NCI-H69 (cell line): ENCODE results near the gene VKORC1.
"Not testable (repeated sequence)": the region's sequence is repeated elsewhere in the genome, so short reads cannot be mapped to it uniquely, and the experiment has no call there.

Experiments used
- DNase-seq: peaks from one replicate; lab custom pipeline; 2025; lab: John Stamatoyannopoulos, UW

VKORC1 gene

DNA sequence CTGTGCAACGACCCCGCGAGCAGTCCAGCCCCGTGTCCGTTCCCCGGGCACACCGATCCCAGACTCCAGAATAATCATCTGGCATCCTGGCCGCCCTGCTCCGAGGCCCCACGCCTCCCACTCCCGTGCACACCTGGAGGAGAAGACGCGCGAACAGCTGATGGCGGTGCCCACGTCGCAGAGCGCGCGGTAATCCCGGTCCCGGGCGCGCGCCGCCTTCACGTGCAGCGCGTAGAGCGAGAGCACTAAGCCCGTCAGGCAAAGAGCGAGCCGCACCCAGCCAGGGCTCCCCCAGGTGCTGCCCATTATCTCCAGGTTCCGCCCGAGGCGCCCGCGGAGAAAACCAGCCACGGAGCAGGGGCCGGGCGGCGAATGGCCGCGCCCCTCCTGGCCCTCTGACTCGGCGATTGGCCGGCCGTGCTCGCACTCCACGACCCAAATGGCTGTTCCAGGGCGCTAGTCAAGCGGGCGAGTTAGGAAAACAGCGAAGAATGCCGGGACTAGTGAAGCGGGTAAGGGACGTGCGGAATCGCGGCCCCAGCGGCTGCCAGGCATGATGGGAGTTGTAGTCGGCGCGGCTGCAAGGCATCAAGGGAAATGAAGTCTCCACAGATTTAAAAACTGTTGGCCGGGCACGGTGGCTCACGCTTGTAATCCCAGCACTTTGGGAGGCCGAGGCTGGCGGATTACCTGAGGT lies at the start of gene VKORC1:
Gene VKORC1 (minus strand): TSS at position 374 of the 697 bp plus-strand sequence. CDS start 68 bp downstream, at position 306.
- DNase-seq, result peak; percentile 99

DNA sequence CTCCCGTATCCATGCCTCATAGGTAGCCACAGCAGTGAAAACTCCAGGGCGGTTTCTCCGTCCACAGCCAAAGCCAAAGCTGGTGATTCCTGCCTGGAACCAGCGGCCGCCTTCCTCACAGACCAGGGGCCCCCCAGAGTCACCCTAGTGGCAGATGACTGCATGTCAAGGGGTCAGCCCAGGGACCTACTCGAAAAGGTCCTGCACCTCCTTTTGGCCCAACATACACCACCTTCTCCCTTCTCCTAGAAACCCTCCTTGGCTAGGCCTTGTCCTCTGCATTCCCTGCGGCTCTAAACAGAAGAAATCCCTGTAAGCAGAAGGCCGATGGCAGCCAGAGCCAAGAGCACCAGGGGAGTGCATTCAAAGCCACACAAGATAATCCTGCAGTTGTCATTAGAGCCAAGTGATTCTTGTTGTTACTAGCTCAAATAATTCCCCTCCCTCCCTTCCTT lies 49.1 kb upstream of the VKORC1 start:
- DNase-seq, result no peak

DNA sequence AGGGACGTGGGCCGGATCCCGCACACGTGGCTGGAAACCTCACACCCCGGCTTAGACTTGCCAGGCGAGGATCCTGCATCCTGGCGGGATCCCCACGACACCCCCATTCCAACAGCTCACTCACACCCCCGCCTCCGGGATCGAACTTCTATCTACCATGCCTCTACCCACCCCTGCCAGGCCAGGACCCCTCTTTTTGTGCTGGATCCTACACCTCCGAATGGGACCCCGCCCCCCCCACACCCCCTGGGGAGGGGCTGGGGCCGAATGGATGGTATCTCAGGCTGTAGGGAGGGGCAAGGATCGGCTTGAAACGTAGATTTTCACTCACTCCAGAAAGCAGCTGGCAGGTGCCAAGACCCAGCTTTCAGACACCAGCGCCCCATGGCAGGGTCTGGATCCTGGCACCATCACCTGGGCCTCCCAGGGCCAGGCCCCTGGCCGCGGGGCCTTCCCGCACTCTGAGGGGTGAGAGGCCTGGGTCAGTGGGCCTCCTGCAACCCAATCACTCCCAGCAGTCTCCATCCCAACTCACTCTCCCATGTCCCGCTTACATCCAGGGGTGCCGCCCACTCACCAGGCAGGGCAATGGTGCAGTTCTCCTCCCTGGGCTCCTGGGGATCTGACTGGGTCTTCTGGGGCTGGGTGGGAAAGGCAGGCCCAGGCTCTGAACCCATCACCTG lies 48.6 kb upstream of the VKORC1 start:
- DNase-seq, result no peak

DNA sequence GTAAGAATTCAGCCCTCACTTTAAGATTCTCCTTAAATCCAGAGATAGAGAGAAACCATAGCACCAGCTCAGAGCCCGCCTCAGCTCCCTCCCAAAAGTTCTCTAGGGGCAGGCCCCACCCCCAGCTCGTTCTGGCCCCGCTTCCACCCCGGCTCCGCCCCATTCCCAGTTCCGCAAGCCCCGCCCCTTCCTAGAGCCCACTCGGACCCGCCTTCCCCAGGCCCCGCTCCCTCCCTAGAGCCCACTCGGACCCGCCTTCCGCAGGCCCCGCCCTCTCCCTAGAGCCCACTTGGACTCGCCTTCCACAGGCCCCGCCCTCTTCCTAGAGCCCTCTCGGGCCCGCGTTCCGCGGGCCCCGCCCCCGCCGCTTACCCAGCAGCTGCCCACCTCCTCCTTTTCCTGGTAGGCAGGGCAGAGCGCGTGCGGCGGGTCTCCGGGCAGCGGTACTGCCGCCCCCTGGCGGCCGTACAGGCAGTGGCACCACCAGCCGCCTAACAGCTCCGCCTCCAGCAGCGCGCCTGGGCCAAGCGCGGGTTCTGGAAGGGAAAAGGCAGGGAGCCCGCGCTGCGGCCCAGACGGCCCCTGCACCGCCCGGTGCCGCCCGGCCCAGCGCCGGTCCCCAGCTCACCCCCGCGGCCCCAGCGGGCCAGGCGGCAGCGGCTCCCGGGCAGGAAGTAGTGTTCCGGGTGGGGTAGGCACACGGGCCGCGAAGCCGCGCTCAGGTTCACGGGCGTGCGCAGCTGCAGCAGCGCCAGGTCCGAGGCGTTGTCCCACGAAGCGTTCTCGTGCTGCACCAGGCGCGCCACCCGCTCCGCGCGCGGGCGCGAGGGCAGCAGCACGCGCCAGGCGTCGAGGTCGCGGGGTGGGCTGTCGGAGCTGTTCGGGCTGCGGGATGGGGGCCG lies 47.8 kb upstream of the VKORC1 start:
- DNase-seq, result peak; percentile 100

DNA sequence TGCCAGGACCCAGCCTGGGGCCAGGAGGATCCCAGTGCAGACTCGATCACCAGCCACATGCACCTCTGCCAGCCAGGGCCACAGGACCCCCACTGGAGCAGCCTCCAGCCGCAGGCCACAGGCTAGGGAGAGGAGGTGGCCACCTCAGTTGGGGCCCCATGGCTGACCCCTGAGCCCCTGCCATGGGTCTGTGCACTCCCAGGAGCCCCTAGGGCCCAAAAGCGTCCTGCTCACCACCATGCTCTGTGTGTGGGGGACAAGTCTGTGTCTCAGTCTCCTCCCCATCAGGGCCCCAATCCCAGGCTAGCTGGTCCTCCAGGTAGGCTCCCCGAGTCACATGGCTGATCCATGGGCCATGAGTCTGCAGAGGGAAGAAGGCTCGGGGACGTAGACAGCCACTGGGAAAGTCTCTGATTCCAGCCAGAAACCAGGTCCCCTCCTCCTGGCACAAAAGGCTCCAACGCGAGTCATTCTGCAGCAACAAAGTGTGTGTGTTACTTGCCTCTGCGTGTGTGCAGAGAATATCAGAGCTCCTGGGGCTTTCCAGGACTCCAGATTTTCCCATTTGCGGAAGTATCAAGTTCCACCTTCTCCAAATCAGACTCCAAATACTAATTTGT lies 47.0 kb upstream of the VKORC1 start:
- DNase-seq, result peak; percentile 78

DNA sequence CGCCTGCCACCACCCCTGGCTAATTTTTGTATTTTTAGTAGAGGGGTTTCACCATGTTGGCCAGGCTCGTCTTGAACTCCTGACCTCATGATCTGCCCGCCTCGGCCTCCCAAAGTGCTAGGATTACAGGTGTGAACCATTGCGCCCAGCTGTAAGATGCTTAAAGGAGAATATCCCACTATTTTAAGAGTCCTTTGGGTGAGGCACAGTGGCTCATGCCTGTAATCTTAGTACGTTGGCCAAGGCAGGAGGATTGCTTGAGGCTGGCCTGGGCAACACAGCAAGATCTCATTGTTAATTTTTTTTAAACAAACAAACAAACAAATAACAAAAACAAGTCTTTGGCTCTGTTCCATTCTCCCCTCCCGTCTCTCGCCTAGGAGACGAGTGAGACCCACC lies 46.5 kb upstream of the VKORC1 start:
- DNase-seq, result not testable (repeated sequence)

DNA sequence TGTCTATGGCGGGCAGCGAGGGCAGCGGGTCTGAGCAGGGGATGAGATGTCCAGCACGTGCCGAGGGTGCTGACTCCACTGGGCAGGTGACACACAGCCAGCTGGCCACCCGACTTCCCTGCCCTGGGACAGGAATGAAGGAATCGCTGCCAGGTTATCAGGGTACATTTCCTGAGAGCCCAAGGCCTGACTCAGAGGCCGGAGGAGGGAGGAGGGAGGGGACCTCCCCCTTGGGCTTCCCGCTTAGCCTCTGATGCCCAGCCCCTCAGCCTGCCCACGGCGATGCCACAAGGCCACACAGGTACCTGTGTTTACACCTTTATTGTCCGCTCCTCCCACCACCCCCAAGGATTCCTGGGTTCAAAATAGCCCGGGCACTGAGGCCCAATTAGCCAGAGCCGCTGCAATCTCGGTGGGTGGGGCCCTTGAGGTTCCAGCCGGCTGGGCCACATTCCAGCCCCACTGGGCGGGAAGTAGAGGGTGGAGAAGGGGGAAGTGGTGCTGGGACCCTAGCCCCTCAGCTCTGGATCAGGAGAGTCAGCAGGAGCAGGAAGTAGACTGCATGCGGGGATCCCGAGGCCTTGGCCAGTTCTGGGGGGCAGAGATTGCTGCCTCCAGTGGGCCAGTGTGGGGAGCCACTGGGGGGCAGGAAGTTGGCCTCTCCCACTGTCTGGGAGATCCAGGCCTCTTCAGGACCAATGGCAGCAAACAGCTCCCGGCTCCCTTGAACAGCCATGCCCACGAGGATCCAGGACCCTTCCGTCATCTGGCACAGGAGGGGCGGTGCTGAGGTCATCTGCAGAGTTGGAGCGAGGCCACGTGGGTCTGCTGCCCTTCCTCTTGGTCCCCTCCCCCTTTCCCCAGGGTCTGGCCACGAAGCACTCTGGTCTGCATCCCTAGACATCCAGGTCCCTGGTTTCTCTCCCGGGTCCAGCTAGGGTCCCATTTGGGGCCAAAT lies 44.3 kb upstream of the VKORC1 start:
- DNase-seq, result no peak

DNA sequence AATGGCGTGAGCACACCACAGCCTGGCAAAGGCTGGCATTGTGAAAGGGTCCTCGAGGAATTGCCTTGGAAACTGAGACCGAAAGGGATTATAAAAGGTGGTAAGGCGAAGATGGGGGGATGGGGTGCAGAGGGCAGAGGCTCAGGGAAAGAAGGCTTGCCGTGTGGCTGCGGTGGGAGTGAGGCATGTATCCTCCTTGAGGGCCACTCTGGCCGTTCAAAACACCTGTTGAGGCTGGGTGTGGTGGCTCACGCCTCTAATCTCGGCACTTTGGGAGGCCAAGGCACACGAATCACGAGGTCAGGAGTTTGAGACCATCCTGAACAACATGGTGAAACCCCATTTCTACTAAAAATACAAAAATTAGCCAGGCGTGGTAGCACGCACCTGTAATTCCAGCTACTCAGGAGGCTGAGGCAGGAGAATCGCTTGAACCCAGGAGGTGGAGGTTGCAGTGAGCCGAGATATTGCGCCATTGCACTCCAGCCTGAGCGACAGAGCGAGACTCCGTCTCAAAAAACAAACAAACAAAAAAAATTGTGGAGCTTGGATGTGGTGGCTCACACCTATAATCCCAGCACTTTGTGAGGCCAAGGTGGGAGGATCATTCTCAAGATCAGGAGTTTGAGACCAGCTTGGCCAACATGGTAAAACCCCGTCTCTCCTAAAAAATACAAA lies 42.4 kb upstream of the VKORC1 start:
- DNase-seq, result not testable (repeated sequence)

DNA sequence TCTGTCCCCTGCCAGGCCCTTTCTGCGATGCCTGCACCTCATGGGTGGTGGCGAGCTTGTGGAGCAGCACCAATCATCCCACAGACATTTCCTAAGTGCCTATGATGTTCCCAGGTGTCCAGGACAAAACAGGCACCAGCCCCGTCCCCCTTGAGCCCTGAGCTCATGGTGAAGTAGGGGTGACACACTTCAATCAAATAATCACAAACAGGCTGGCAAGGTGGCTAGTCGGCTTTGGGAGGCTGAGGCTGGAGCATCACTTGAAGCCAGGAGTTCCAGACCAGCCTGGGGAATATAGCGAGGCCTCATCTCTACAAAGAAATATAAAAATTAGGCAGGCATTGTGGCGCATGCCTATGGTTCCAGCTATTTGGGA lies 41.7 kb upstream of the VKORC1 start:
- no peak for DNase-seq

DNA sequence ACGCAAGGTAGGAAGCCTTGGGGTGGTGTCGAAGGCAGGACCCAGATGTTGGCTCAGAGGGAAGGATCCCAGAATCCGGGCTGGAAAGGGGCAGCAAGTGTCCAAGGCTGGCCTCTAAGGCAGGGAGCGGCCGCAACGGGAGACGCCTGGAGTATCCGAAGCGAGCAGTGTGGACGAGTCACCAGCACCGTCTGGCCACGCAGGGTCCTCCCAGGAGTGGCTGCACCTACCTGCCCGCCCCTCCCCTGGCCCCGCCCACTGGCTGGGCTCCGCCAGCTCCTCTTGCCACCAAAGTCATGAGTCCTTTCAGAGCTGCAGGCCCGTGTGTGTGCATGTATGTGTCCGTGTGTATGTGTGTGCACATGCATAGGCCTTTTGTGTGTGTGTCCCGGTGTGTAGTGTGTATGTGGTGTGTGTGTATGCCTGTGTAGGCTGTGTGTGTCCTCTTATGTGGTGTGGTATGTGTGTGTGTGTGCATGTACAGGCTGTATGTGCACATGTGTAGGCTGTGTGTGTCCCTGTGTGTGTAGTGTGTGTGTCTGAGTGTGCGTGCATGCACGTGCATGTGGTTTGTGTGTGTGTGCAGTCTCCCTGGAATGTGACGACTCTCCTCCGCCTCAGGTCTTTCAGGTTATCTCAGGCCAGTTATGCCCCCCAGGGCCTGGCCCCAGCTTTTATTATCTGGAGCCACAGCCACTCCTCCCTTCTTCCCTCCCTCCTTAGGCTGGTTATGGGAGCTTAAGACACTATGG lies 41.1 kb upstream of the VKORC1 start, which contains the start of gene PRSS8:
Gene PRSS8 (minus strand): TSS at position 193 of the 752 bp plus-strand sequence. CDS start 229 bp downstream, outside the sequence.
- peak; percentile 69 for DNase-seq

DNA sequence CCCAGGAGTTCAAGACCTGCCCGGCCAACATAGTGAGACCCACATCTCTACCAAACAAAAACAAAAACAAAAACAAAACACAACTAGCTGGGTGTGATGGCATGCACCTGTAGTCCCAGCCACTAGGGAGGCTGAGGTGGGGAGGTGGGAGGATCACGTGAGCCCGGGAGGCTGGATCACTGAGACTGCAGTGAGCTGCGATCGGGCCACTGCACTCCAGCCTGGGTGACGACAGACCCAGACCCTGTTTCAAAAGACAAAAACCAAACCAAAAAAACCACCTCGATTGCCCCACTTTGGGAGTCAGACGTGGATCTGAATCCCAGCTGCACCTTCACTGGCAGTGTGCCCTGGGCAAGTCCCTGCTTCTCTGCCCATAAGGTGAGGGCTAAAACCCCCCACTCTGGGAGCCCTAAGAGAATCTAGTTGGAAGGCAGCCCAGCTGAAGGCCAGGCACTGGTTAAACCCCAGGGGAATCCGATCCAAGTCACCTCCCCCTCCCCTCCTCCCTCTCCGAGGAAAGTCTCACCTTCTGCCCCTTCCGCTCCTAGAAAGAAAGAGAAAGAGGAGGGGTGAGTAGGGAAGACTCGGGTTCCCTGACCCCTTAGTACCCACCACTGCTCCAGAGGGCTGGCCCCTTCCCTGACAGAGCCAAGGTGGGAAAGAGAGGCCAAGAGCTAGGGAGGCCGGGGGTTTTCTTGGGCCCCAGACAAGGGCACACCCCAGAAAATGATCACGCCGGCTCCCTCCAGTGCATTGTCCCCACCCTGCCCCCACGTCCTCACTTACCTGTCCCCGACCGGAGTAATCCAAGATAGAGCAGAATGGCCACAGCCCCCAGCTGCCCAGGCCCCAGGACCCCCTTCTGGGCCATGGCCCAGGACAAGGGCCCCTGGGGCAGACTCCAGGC lies 40.3 kb upstream of the VKORC1 start:
- peak; percentile 85 for DNase-seq

DNA sequence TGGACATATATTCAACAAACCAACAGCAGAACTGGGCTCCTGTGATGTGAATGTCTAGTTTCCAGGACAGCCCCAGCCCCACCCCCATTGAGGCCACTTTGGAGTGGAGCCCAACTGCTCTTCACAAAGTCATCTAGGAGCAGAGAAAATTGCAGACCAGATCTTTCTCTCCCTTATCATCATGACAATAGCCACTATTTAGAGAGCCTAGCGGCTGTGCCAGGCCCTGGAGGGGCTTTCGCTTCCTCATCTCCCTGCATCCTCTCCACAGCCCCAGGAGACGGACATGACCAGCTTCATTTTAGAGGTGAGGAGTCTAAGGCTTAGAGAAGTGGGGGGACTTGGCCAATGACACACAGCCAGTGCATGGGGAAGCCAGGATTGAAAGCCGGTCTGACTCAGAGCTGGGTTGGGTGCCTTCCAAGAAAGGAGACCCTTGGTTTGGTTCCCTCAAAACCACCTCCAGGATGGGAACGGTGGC lies 39.5 kb upstream of the VKORC1 start:
- peak; percentile 44 for DNase-seq

DNA sequence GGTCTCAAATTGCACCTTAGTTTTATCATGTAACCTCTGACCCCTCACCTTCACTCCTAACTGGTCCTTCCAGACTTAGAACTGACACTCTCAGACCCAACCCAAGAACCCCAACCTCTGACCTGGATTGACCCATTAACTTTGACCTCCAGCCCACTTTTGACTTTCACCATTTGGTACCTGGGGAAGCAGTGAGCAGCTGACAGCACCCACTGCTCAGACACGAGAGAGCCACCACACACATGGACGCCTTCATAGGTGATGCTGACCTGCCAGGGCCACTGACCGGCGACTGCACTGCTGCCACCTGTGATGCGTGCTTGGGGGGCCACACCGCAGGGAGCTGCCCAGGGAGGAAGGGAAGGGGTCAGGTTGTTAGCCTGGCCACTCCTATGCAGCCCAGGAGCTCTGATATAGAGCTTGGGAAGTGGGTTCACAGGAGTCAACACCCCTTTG lies 38.5 kb upstream of the VKORC1 start:
- DNase-seq, result no peak

DNA sequence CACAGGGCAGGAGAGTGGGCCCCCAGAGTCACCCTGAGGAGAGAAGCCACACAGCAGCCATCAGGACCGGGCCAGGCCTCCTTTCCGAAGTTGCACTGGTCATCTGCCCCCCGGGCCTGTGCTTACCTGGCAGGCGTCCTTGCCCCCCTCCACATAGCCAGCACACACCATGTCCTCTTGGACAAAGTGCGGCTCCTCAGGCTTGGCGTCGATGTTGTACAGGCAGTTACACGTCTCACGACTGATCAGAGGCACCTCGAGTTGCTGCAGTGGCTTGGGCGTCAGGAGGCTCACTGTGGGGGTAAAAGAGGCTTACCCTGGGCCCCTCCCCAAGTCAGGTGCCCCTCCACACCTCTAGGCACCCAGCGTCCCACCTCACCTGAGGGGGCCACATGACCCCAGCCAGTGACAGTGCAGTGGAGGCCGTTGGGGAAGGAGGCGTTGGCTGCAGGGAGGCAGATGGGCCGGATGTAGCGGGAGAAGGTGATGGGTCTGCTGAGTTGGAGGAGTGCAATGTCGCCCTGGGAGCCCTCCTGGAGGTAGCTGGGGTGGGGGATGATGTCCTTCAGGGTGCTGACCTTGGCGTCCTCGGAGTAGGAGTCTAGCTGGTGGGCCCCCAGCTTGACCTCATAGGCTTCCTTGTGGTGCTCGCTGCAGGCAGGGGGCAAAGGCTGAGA lies 37.8 kb upstream of the VKORC1 start:
- DNase-seq, result no peak

DNA sequence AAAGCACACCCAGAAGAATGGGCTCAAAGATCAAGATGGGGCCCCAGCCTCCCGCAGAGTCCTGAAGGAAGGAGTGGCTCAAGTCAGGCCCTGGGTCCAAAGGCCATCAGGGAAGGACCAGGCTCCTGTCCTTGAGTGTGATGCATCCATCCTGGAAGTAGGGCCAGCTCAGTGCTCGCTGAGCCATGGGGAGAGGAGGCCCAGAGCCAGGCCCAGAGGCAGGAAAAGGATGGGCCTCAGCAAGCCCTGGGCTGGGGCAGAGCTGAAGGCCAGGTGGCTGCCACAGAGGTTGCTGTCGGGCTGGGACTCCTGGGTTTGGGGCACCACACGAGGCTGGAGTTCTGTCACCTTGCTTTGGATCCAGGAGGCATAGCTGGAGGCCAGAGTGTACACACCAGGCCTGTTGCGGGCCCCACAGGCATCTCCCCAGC lies 37.3 kb upstream of the VKORC1 start:
- no peak for DNase-seq

DNA sequence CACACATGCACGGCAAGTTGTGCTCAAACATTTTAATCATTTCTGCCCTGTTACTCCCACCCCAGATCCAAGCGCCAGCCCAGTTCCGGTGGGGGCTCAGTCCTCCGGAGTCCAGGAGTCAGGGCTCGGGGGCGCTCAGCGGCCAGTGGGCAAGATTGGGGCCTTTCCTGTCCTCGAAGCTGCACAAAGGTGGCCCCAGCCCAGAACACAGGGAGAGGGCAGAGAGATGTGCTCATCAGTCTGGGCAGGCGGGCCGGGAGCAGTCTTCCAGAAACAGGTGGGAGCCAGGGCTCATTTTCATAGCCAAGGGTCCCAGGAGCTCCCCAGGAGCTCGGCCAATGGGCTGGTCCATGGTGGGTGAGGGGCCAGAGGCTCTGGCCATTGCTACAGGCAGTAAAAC lies 36.8 kb upstream of the VKORC1 start:
- DNase-seq, result no peak

DNA sequence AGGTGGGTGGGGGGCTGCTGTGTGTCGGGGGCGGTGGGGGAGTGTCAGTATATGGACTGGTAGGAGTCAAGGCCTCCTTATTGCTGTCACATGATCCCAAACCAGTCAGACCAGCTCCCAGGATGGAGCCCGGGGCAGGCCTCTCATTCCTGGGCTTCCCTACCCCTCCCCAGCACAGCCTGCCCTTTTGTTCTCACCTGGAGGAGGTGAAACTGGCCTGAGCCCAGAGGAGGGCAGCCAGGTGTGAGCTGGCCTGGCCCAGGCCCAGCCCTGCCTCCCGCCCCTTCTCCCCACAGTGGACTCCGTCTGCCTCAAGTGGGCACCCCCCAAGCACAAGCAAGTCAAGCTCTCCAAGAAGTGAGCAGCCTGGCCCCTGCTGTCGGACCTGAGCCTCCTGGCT lies 36.3 kb upstream of the VKORC1 start:
- no peak for DNase-seq
